GM12874 (cell line): ENCODE results near the gene USH1C.

ENCODE experiments used
- TF ChIP-seq, protein P1 (sequence below): IDR thresholded peaks from 2 replicates; pipeline ENCODE4 v1.5.1; 2011; ENCODE audit warnings: low read depth, mild to moderate bottlenecking, control low read depth, low read length, moderate library complexity; ENCODE audit not compliant: insufficient read depth

Gene USH1C

GRCh38 chr11:17463546-17464174 lies 80.6 kb downstream of the USH1C start:
- TF ChIP-seq, protein P1, sequence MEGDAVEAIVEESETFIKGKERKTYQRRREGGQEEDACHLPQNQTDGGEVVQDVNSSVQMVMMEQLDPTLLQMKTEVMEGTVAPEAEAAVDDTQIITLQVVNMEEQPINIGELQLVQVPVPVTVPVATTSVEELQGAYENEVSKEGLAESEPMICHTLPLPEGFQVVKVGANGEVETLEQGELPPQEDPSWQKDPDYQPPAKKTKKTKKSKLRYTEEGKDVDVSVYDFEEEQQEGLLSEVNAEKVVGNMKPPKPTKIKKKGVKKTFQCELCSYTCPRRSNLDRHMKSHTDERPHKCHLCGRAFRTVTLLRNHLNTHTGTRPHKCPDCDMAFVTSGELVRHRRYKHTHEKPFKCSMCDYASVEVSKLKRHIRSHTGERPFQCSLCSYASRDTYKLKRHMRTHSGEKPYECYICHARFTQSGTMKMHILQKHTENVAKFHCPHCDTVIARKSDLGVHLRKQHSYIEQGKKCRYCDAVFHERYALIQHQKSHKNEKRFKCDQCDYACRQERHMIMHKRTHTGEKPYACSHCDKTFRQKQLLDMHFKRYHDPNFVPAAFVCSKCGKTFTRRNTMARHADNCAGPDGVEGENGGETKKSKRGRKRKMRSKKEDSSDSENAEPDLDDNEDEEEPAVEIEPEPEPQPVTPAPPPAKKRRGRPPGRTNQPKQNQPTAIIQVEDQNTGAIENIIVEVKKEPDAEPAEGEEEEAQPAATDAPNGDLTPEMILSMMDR: no peak

DNA sequence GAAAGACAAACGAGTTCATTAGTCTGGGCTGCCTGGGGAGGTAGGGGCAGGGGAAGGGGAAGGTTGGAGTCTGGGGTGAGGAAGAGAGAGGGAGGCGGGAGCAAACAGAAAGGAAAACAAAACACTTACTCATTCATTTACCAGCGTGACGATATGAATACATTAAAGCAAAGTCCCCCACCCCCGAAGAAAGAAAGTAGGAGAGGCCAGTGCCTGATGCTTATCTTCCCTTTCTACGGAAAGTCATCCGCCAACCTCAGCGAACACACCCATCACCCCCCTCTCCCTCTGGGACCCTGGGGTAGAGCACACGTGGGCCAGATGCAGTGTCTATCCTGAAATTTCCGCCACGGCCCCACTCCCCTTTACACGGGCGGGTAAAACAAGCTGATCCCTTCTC lies 81.3 kb downstream of the USH1C start:
- TF ChIP-seq, protein P1: no peak

- TF ChIP-seq, protein P1: no peak
These were observed 83.8 kb downstream of the USH1C start for GRCh38 chr11:17460406-17460805.

DNA sequence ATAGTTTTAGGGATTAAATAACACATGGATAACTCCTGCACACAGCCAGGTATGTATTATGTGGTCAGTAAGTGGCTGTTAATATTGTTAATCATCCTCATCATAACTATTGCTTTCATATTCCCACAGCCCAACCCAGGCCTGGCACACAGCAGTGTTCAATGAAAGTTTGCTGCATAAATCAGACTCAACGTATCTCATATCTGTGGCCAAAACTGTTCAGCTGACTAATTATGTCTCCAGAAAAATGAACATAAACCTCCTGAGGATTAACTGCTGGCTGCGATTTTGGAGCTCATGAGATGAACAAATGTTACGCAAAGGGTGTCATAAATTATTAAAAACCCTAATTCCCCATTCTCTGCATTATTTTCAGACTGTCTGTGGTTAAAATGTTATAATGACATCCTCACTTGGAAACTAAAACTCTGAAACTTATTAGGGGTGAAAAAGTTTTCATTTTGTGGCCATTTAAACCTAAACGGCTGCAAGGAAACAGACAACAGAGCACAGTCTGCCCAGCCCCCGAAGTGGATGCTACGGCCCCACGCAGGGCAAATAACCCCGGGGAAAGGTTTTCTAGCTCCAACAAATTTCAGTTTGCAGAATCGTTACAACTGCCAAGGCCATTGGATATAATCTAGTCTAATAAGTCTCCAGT lies 84.8 kb downstream of the USH1C start:
- TF ChIP-seq, protein P1: no peak

DNA sequence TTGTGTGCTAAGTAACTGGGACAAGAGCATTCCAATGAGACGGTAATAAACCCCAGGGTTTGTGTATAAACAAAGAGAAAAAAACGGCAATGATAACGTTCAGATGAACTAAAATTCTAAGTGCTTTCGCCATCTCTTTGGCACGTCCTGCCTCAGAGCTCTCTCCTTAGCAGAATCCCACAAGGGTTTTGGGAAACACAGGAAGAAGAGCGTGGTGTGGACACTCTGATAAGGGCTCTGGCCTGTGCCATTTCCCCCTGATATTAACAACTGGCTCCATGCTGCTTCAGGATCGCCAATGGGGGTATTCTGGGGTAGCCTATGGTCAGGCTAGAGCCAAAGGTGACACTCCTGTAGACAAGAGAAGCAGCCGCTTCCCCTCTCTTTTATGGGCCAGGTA lies 85.9 kb downstream of the USH1C start:
- TF ChIP-seq, protein P1: no peak

DNA sequence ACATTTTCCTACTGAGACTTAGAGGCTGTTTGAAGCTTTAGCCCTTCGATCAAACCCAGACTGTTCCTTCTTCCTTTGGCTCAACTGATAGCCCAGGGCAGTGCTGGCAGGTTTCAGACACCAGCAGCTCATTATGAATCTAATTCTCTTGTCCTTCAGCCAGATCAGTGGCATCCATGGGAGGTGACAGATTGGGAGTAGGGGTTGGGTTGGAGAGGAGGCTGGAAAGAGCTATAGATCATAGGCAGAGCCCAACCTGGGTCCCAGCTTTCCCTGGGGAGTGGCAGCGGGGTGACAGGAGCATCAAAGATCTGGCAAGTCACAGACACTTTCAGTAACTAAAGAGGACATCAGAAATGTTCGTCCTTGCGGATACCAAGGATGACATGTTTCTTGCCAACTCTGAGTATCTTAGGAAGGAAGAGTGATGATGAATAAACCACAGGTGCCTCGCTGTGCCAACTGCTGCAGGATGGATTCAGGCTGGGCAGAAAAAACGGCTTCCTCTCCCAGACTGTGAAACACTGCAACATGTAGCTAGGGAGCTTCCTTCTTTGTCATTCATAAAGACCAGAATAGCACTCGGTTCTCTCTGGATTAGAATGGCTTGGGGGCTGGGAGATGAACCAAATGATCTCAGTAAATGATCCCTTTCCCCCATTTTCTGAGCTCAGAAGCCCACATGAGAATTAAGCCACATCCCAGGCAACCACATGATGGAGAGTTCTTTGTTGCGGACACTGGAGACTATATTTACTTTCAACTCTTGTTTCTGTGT lies 86.6 kb downstream of the USH1C start:
- TF ChIP-seq, protein P1: no peak

GRCh38 chr11:17452668-17453067 lies 91.5 kb downstream of the USH1C start:
- TF ChIP-seq, protein P1: no peak
